HepG2 (cell line): Measurements from ENCODE around the gene OGFR. TPM values are rescaled to one million over a fixed set of nuclear protein-coding genes. Genes with fewer than 3 reads are reported as not detected.

Source experiments
- ATM ChIP-seq: fragments of 450-650 bp; IDR thresholded peaks from 2 replicates; pipeline ENCODE4 v1.7.1; 2017; ENCODE audit warnings: mild to moderate bottlenecking, borderline replicate concordance
- CBX2 ChIP-seq, 2 experiments: fragments of 200-600 bp in 1 of 2; sonication (generic); formaldehyde crosslinking in 1 of 2; IDR thresholded peaks; 2 replicates each; pipeline versions ENCODE4 v1.7.0 to v1.8.1; 2018 to 2022; ENCODE audit warnings: low read depth in 2 of 2, low read length in 1 of 2, mild to moderate bottlenecking in 1 of 2, missing genetic modification reagents in 1 of 2
- CC2D1A ChIP-seq: sonication (generic); formaldehyde crosslinking; IDR thresholded peaks from 2 replicates; pipeline ENCODE4 v1.8.1; 2023; ENCODE audit warnings: mild to moderate bottlenecking, missing genetic modification reagents
- KAT8 ChIP-seq: IDR thresholded peaks from 2 replicates; pipeline ENCODE4 v1.6.1; 2016; ENCODE audit warnings: missing genetic modification reagents, missing compliant biosample characterization
- KDM6A ChIP-seq: IDR thresholded peaks from 2 replicates; pipeline ENCODE4 v1.6.1; 2016; ENCODE audit warnings: low read depth
- LCORL ChIP-seq, 2 experiments: fragments of 450-650 bp in 1 of 2; sonication (generic) in 1 of 2; formaldehyde crosslinking in 1 of 2; IDR thresholded peaks; 2 replicates each; pipeline versions ENCODE4 v1.5.0 to v1.6.1; 2017 to 2020; ENCODE audit warnings: antibody characterized with exemption in 1 of 2, missing genetic modification reagents in 1 of 2
- MEIS1 ChIP-seq: sonication (generic); formaldehyde crosslinking; IDR thresholded peaks from 2 replicates; pipeline ENCODE4 v1.9.0; 2021; ENCODE audit warnings: mild to moderate bottlenecking, missing genetic modification reagents, moderate library complexity, borderline replicate concordance
- NFAT5 ChIP-seq: sonication (generic); formaldehyde crosslinking; IDR thresholded peaks from 2 replicates; pipeline ENCODE4 v1.4.0; 2020; ENCODE audit warnings: missing genetic modification reagents
- NFKBIZ ChIP-seq: IDR thresholded peaks from 2 replicates; pipeline ENCODE4 v1.6.1; 2018; ENCODE audit warnings: missing genetic modification reagents, missing compliant biosample characterization
- NFRKB ChIP-seq: fragments of 450-650 bp; IDR thresholded peaks from 2 replicates; pipeline ENCODE4 v1.6.1; 2017
- RCOR2 ChIP-seq: IDR thresholded peaks from 2 replicates; pipeline ENCODE4 v1.6.1; 2016; ENCODE audit warnings: missing biosample characterization, missing genetic modification reagents
- SRF ChIP-seq: IDR thresholded peaks from 2 replicates; pipeline ENCODE4 v1.6.1; 2011; ENCODE audit warnings: mild to moderate bottlenecking, low read depth, low read length, moderate library complexity
- TMF1 ChIP-seq: sonication (generic); formaldehyde crosslinking; IDR thresholded peaks from 2 replicates; pipeline ENCODE4 v1.8.1; 2022; ENCODE audit warnings: low read depth, missing genetic modification reagents
- ZBTB4 ChIP-seq: sonication (generic); formaldehyde crosslinking; IDR thresholded peaks from 2 replicates; pipeline ENCODE4 v1.4.0; 2020; ENCODE audit warnings: missing genetic modification reagents, mild to moderate bottlenecking, borderline replicate concordance
- ZIK1 ChIP-seq: sonication (generic); formaldehyde crosslinking; IDR thresholded peaks from 2 replicates; pipeline ENCODE4 v1.5.0; 2020; ENCODE audit warnings: mild to moderate bottlenecking, low read depth, missing genetic modification reagents, borderline replicate concordance
- ZNF564 ChIP-seq: sonication (generic); formaldehyde crosslinking; IDR thresholded peaks from 2 replicates; pipeline ENCODE4 v1.8.1; 2023; ENCODE audit warnings: mild to moderate bottlenecking, missing genetic modification reagents
- ZNF781 ChIP-seq: sonication (generic); formaldehyde crosslinking; IDR thresholded peaks from 2 replicates; pipeline ENCODE4 v1.5.1; 2020; ENCODE audit warnings: borderline replicate concordance, mild to moderate bottlenecking, missing genetic modification reagents; ENCODE audit errors: not compliant biosample characterization
- ZNF790 ChIP-seq: sonication (generic); formaldehyde crosslinking; IDR thresholded peaks from 2 replicates; pipeline ENCODE4 v1.8.0; 2022; ENCODE audit warnings: missing genetic modification reagents, mild to moderate bottlenecking, borderline replicate concordance
- ZSCAN12 ChIP-seq: sonication (generic); formaldehyde crosslinking; IDR thresholded peaks from 2 replicates; pipeline ENCODE4 v1.9.0; 2021; ENCODE audit warnings: mild to moderate bottlenecking, missing genetic modification reagents
- polyA plus RNA-seq, 8 experiments: library from polyadenylated mRNA; depleted of rRNA in 3 of 8; stranded (reverse) in 7 of 8; unstranded in 1 of 8; fragments of >200 nt; fragmentation: Illumina TruSeq in 4 of 8; extraction: Trizol in 4 of 8; gene quantifications; 2 replicates each; pipeline versions ENCODE4 v1.2.1 to v1.2.3, GENCODE V29; 2011 to 2016; ENCODE audit warnings: low read depth in 4 of 8, missing spikeins in 1 of 8, mixed read lengths in 1 of 8; ENCODE audit not compliant: insufficient read depth in 1 of 8
- total RNA-seq, 5 experiments: library from RNA; depleted of rRNA; stranded (reverse); fragments of >200 nt; fragmentation: Illumina TruSeq; extraction: Trizol; gene quantifications; 2 replicates each; pipeline ENCODE4 v1.2.3, GENCODE V29; 2016; ENCODE audit warnings: low read depth in 1 of 5

OGFR gene
- total and polyA plus RNA-seq, 2 of the 13 experiments (the other 11 are each of a cell fraction or from before 2014, with no cell fraction given), result 47.7 to 81.8 TPM

GRCh38 chr20:62794007-62794724 is 10.5 kb upstream of the OGFR start (continued):
- TF ChIP-seq NFAT5 (CRISPR knock-in tag) (no peak), SRF (peak; percentile 37; the same call in 1 of the 2 replicates), ZSCAN12 (CRISPR knock-in tag) (no peak), MEIS1 (CRISPR knock-in tag) (peak; percentile 77; the same call in 1 of the 2 replicates), NFKBIZ (CRISPR knock-in tag) (no peak; the same call in 1 of the 2 replicates), TMF1 (no peak), ZNF790 (CRISPR knock-in tag) (peak; percentile 79; the same call in 1 of the 2 replicates), RCOR2 (no peak), KDM6A (CRISPR knock-in tag) (no peak), LCORL (IDR thresholded peaks at IDR 0.05) (no peak), LCORL (CRISPR knock-in tag; IDR thresholded peaks at IDR 0.05) (peak; percentile 52), CBX2 (IDR thresholded peaks at IDR 0.05; ENCODE audit: low read depth, low read length) (no peak), CBX2 (CRISPR knock-in tag; IDR thresholded peaks at IDR 0.05; ENCODE audit: low read depth) (no peak), NFRKB (no peak), KAT8 (peak; percentile 74), CC2D1A (no peak), ZNF564 (peak; percentile 41; the same call in 1 of the 2 replicates), ZNF781 (CRISPR knock-in tag) (peak; percentile 15), ZBTB4 (peak; percentile 25; the same call in 1 of the 2 replicates), ATM (no peak), ZIK1 (CRISPR knock-in tag) (peak; percentile 90)
